K562 (cell line): Measurements from ENCODE around the gene CXCL16. TPM values are rescaled to one million over a fixed set of nuclear protein-coding genes. Genes with fewer than 3 reads are reported as not detected.

Experiments
- ARNT ChIP-seq, 2 experiments: fragments of 450-650 bp; IDR thresholded peaks; 2 replicates each; pipeline ENCODE4 v1.6.1; 2016; ENCODE audit warnings: mild to moderate bottlenecking in 1 of 2
- CBFB ChIP-seq: sonication (generic); formaldehyde crosslinking; IDR thresholded peaks from 2 replicates; pipeline ENCODE4 v1.4.0; 2020; ENCODE audit warnings: mild to moderate bottlenecking, missing genetic modification reagents
- E2F4 ChIP-seq: sonication (generic); formaldehyde crosslinking; IDR thresholded peaks from 2 replicates; pipeline ENCODE4 v1.8.0; 2022; ENCODE audit warnings: mild to moderate bottlenecking, low read depth, missing genetic modification reagents
- HDAC2 ChIP-seq: fragments of 450-650 bp; IDR thresholded peaks from 2 replicates; pipeline ENCODE4 v1.6.1; 2016; ENCODE audit warnings: mild to moderate bottlenecking
- MAZ ChIP-seq, 2 experiments: fragments of 450-650 bp in 1 of 2; sonication (generic) in 1 of 2; formaldehyde crosslinking; IDR thresholded peaks in 1 of 2; conservative IDR thresholded peaks in 1 of 2; 2 replicates each; pipeline versions ENCODE4 v1.4.0 to v1.5.0; 2020; ENCODE audit warnings: mild to moderate bottlenecking in 1 of 2, missing genetic modification reagents in 1 of 2
- MNT ChIP-seq, 2 experiments: fragments of 450-650 bp; conservative IDR thresholded peaks; 2 replicates each; pipeline ENCODE4 v1.6.1; 2017; ENCODE audit warnings: mild to moderate bottlenecking in 2 of 2, moderate library complexity in 2 of 2
- NFXL1 ChIP-seq: fragments of 450-650 bp; formaldehyde crosslinking; IDR thresholded peaks from 2 replicates; pipeline ENCODE4 v1.4.0; 2021; ENCODE audit warnings: mild to moderate bottlenecking
- REST ChIP-seq, 2 experiments: fragments of 450-650 bp; formaldehyde crosslinking in 1 of 2; IDR thresholded peaks; 2 replicates each; pipeline versions ENCODE4 v1.4.0 to v1.6.1; 2014 to 2020; ENCODE audit warnings: mild to moderate bottlenecking in 2 of 2, borderline replicate concordance in 1 of 2, low read depth in 1 of 2
- RFX5 ChIP-seq: IDR thresholded peaks from 2 replicates; pipeline ENCODE4 v1.6.1; 2011; ENCODE audit warnings: low read depth, mild to moderate bottlenecking, improper control_type of control experiment, low read length
- STAG1 ChIP-seq: sonication (generic); formaldehyde crosslinking; IDR thresholded peaks from 2 replicates; pipeline ENCODE4 v1.5.0; 2020; ENCODE audit warnings: missing genetic modification reagents, borderline replicate concordance
- TEAD1 ChIP-seq, 2 experiments: fragments of 450-650 bp in 1 of 2; sonication (generic) in 1 of 2; formaldehyde crosslinking; IDR thresholded peaks; 2 replicates each; pipeline versions ENCODE4 v1.4.0 to v1.8.0; 2020 to 2022; ENCODE audit warnings: mild to moderate bottlenecking in 2 of 2, missing genetic modification reagents in 1 of 2
- ZFP36 ChIP-seq: fragments of 150-350 bp; IDR thresholded peaks from 2 replicates; pipeline ENCODE4 v1.6.1; 2018; ENCODE audit warnings: low read length, low read depth; ENCODE audit not compliant: partially characterized antibody
- ZNF518B ChIP-seq: fragments of 250-450 bp; sonication (Bioruptor Pico); IDR thresholded peaks from 2 replicates; pipeline ENCODE4 v1.5.0; 2021; ENCODE audit warnings: mild to moderate bottlenecking, moderate library complexity
- polyA plus RNA-seq, 8 experiments: library from polyadenylated mRNA; depleted of rRNA in 4 of 8; stranded (reverse) in 5 of 8; unstranded in 3 of 8; fragments of >200 nt; fragmentation: Nextera tagmentation in 2 of 8; fragmentation: Illumina TruSeq in 1 of 8; extraction: Ambion mirVana in 2 of 8; extraction: Trizol in 1 of 8; gene quantifications; 2 replicates each; pipeline versions ENCODE4 v1.2.1 to v1.2.3, GENCODE V29; 2011 to 2014; ENCODE audit warnings: inconsistent platforms in 1 of 8, missing spikeins in 1 of 8
- total RNA-seq, 7 experiments: library from RNA; depleted of rRNA in 6 of 7; stranded (reverse); fragments of >200 nt in 6 of 7; fragmentation: Illumina TruSeq in 2 of 7; extraction: Trizol in 2 of 7; gene quantifications; 2 replicates each; pipeline versions ENCODE4 v1.2.1 to v1.2.3, GENCODE V29; 2011 to 2021; ENCODE audit warnings: low replicate concordance in 1 of 7

Gene CXCL16
- total and polyA plus RNA-seq, 9 of the 15 experiments (the other 6 are each of a cell fraction or from before 2014, with no cell fraction given): 0.05 to 0.68 (median 0.22) TPM; not detected in 2

GRCh38 chr17:4782652-4783051, 42.9 kb upstream of the CXCL16 start (continued):
- TF ChIP-seq MNT (conservative IDR thresholded peaks at IDR 0.05) (peak; percentile 75 to 82), ARNT (IDR thresholded peaks at IDR 0.05) (no peak), REST (IDR thresholded peaks at IDR 0.05; ENCODE audit: borderline replicate concordance) (peak; percentile 73), REST (CRISPR knock-in tag; IDR thresholded peaks at IDR 0.05; ENCODE audit: low read depth) (no peak), MAZ (CRISPR knock-in tag; conservative IDR thresholded peaks at IDR 0.05 in 1 of 2, IDR thresholded peaks at IDR 0.05 in 1 of 2) (peak in 1 of 2 experiments; percentile 70; a peak in 2 of 4 replicates), E2F4 (CRISPR knock-in tag) (no peak), ZFP36 (no peak), ZNF518B (CRISPR knock-in tag) (no peak), TEAD1 (CRISPR knock-in tag; IDR thresholded peaks at IDR 0.05) (peak in 1 of 2 experiments; percentile 96; a peak in 2 of 4 replicates), CBFB (CRISPR knock-in tag) (no peak), STAG1 (CRISPR knock-in tag) (peak; percentile 32; the same call in 1 of the 2 replicates), RFX5 (no peak), HDAC2 (no peak), NFXL1 (CRISPR knock-in tag) (no peak)
